GM19438 (cell line): ENCODE data around the gene FAM181A.

ENCODE experiments used
- ATAC-seq: cut with Tn5 transposase; IDR thresholded peaks from one replicate; pipeline ENCODE4 v1.9.1; 2021; ENCODE audit warnings: low read depth; ENCODE audit not compliant: unreplicated experiment

Gene FAM181A

DNA sequence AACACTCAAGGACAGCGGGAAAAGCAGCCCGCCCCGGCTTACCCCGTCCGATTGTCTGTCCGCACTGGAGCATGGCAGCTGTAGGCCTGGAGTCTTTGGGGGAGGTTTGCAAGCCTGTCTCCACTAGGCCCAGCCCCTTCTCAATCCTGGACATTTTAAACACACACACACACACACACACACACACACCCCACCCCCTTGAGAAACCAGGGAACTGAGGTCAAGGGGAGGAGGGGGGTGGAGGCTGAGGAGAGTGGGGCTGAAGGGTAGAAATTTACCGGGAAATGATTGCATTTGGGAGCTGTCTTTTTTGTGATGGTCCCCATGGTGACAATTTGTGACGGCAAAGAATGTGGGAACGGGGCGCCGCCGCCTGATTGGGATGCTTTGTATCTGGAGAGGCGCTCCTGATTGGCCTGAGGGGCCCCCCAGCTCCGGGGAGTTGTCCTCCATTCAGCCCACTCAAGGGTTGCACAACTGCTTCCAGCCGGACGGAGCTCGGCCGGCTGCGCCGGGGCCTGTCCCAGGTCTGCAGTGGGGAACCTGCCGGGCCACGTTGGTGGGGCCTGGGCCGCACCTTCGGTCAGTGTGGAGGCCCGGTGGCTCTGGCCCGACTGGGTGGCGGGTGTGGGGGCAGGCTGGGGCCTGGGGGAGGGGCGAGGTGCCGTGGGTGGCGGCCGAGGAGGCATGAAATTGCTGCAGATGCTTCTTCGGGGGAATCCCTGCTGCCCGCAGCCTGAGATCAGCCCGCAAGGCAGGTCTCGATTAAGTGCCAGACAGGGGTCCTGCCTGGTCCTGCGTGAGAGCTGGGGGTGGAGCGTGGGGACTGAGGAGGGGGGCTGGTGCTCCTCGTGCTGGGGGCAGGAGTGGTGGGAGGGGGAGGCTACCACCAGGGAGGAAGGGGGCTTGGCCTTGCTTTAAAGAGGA lies at the start of gene FAM181A:
TSS of gene FAM181A (plus strand) at position 472 of the 927 bp plus-strand sequence. CDS start 942 bp downstream, outside the sequence.
- no peak for ATAC-seq

DNA sequence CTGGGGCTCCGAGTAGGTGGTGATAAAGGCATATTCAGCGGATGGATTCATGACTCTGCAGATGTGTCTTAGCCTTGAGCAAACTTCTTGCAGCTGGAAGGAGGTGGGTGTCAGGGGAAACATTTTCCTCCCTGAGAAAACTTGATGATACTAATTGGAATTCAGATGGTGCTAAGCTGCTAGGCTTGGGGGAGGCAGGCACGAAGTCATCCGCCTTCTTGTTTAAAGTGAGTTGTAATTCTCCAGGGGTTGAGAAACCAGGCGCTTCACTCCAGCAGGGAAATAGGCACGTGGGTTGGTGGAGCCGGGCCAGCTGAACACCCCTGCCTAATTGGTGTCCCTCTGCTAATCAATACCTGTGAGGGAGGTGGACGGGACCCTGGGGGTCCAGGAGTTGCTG lies 48.9 kb upstream of the FAM181A start:
- ATAC-seq, result no peak

DNA sequence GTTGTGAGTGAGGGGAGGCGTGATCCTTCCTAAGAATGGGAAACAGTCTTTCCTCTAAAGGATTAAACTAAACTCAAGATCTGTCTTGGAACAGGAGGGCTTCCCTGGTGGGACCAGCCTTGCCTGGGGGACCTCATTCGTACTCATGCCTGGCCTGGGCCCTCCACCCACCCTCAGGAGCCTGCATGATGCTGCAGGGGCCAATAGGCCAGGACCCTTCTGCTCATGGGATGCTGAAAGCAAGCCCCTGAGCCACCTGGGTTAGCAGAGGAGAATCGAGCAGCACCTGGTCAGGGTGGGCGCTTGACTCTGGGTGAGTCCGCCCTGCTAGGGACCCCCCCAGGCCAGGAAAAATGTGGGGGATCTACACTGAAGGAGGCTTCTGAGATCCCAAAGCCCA lies 48.3 kb upstream of the FAM181A start:
- no peak for ATAC-seq

GRCh38 chr14:93879362-93879983 lies 47.7 kb upstream of the FAM181A start:
- no peak for ATAC-seq

GRCh38 chr14:93880021-93880820 lies 46.9 kb upstream of the FAM181A start:
- ATAC-seq, result no peak

- ATAC-seq, result no peak
These were observed 42.2 kb upstream of the FAM181A start for GRCh38 chr14:93884950-93885349.

DNA sequence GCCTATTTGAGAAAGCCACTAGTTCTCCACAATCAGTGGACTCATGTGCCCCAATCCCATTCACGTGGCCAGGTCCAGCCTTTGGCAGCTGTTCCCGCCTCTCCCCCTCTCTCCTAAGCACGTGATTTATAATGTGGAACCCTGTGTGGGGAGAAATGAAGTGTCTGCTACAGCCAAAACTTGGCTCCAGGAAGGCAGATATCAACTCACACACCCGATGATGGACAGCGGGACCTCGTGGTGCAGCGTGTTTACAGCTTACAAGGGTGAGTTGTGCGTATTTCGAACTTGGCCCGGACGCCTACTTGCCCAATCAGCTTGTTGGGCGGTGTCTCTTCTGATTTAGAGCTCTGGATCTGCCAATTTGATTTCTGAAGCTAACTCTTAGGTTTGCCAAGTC lies 38.1 kb upstream of the FAM181A start:
- ATAC-seq, result no peak

GRCh38 chr14:93889739-93890483 lies 37.2 kb upstream of the FAM181A start:
- ATAC-seq, result no peak

- no peak for ATAC-seq
These were observed 35.2 kb upstream of the FAM181A start for GRCh38 chr14:93891756-93892504.

DNA sequence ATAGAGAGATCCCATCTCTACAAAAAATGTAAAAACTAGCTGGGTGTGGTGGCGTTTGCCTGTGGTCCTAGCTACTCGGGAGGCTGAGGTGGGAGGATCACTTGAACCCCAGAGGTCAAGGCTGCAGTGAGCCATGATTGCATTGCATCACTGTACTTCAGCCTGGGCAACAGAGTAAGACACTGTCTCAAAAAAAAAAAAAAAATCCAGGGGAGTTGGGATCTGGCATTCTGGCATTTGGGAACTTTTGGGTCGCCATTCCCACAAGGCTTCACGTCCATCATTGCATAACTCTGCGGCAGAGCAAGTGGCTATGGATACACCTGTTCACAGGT lies 34.7 kb upstream of the FAM181A start:
- no peak for ATAC-seq

DNA sequence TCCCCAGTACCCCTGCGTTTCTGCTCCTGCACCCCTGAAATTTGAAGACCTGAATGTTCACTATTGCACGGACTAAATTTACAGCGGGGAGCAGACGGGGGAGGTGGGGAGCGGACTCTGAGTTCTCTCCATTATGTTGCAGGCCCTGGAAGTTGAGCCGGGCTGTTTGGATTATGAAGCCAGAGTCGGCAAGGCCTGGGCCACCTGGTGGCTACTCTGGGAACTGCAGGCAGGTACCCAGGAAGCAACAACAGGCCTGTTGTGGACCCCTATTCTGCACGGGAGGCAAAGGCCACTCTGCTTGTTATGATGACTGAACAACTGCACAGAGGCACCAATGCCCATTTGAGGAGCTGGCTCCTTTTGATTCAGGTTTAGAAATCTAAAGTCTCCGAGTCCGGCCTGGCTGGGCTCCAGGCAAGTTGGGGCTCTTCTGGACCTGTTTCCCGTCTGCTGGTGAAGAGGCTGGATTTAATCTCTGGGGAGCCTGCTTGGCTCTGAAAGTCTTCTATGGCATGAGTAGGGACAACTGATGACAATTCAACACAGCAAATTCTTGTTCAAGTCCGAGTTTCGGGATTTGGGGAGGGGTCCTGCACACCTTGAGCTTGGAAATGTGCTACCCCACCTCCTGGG lies 34.1 kb upstream of the FAM181A start:
- ATAC-seq, result no peak

GRCh38 chr14:93893661-93894261 lies 33.4 kb upstream of the FAM181A start:
- ATAC-seq, result no peak

GRCh38 chr14:93895023-93895604 lies 32.0 kb upstream of the FAM181A start:
- no peak for ATAC-seq

DNA sequence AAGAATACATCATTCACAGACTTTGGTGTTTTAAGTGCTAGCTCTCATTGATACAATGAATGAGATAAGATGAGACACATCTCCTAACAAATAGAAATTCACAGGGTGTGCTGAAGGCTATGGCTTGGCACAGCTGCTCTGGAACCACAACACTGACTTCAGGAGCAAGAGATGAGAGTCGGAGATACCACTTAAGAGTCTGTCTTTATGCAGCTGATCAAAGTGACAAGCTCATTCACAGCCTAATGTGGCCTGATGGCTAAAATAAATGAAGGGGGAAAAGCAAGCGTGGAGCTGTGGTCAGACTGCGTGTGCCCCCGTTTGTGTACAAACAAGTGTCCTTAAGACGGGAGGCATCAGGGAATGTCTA lies 29.7 kb upstream of the FAM181A start:
- ATAC-seq, result no peak

DNA sequence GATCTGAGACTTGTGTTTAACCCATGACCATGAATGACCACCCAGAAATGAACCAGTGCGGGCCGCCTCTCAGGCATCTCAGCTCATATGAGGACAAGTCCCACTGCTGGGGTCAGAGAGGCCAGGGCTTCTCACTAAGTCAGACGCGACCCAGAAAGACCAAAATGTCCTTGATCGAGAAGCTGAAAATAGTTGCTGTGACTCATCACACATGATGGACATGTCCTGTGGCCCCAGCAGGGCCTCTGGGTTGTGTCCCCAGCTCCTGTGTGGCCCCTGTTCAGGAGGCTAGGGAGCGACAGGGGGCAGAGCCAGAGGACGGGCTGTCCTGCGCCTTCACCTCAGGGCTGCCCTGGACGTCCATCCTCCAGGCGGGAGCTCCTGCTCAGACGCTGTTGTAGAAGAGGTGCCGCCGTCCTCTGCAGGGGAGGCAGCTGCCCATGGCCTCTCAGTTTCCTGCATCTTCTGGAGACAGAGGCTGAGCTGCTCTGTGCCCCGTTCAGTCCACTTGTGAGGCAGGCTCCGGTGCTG lies 29.0 kb upstream of the FAM181A start:
- no peak for ATAC-seq

DNA sequence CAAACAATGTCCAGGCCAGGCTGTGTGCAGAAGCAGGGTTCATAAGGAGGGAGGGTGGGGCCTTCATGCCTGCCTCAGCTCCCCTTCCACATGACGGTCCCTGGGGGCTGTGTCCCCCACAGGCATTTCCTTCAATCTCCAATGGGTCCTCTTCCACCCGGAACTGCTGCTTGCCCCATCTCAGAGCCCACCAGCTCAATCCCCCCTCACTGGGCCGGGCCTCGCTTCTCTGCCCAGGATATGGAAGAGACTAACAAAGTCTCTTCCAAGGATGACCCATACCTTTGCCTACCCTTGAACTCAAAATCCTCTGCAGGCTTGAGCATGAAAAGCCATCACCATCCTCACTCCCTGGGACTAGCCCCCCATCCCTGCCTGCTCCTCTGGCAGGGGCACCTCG lies 28.4 kb upstream of the FAM181A start:
- no peak for ATAC-seq

GRCh38 chr14:93901813-93902212 lies 25.3 kb upstream of the FAM181A start:
- ATAC-seq, result no peak

DNA sequence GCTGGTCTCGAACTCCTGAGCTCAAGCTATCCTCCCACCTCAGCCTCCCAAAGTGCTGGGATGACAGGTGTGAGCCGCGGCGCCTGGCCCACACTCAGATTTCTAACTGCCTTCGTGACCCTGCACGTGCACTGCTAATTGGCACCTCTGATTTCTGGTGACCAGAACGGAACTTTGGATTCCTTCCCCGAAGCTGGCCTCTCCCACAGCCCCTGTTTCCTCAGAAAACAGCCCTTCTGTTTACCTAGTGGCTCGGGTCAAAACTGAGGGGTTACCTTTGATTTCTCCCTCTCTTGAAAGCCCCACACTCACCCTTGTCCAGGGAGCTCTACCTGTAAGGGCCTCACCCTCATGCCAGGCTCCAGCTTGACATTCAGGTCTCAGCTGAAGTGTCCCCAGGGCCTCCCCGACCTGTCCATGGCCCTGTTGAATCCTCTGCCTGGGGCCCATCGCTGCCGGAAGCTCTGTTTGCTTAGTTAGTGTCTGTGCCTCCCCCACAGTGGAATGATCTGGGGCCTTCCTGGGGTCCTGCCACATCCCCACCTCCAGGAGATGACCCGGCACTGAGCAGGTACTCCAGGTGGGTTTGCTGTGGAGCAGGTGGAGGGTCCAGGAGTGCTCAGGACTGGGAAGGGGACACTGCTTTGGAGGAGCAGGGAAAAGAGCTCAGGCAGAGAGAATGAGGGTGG lies 24.4 kb upstream of the FAM181A start:
- ATAC-seq, result no peak
